Activated T-cell treated with anti-CD3 and anti-CD28 coated beads, Interleukin-2, amount 50 U/mL, for 72 hours (primary cell): ENCODE results near the gene TNFRSF12A. TPM values are rescaled to one million over a fixed set of nuclear protein-coding genes. Genes with fewer than 3 reads are reported as not detected.

ENCODE experiments used
- ATAC-seq, 2 donors: fragments of 150-1000 bp; cut with Tn5 transposase; replicated peaks in 1 of 2; 2 replicates each; pipeline ENCODE4 v1.10.0; 2021; ENCODE audit warnings: moderate library complexity in 2 of 2, mild to moderate bottlenecking in 1 of 2
- DNase-seq, 2 donors: peaks; one replicate each; pipeline ENCODE4 v3.0.0; 2021 to 2022; ENCODE audit warnings: mixed read lengths in 1 of 2
- H3K27ac Mint-ChIP-seq: one replicate; pipeline ENCODE4 v1.8.0; 2022; ENCODE audit warnings: mild to moderate bottlenecking, moderate library complexity, mixed read lengths
- H3K27me3 Mint-ChIP-seq: one replicate; pipeline ENCODE4 v1.8.0; 2022; ENCODE audit warnings: low read depth, mixed read lengths
- H3K36me3 Mint-ChIP-seq, 2 donors: one replicate each; pipeline ENCODE4 v1.8.0; 2022; ENCODE audit warnings: mixed read lengths in 2 of 2, mild to moderate bottlenecking in 1 of 2; ENCODE audit not compliant: insufficient read depth in 2 of 2
- H3K4me1 Mint-ChIP-seq: one replicate; pipeline ENCODE4 v1.8.0; 2022; ENCODE audit warnings: low read depth, mixed read lengths
- H3K4me3 Mint-ChIP-seq, 2 donors: one replicate each; pipeline ENCODE4 v1.8.0; 2022; ENCODE audit warnings: mild to moderate bottlenecking in 2 of 2, mixed read lengths in 2 of 2, moderate library complexity in 2 of 2
- H3K9me3 Mint-ChIP-seq, 2 donors: one replicate each; pipeline ENCODE4 v1.8.0; 2022; ENCODE audit warnings: mixed read lengths in 2 of 2
- total RNA-seq, 2 donors: library from RNA; stranded (reverse); gene quantifications; one replicate each; pipeline ENCODE4 v1.2.3, GENCODE V29; 2022

TNFRSF12A gene
- total RNA-seq, 2 donors from 2014 or later: 3.9 to 4.0 TPM

GRCh38 chr16:3027983-3028715, 8.0 kb downstream of the TNFRSF12A start:
- H3K4me3 Mint-ChIP-seq: peak overlapping the region; percentile 60 to 69
- peaks cover 0 to 5% of the 10 kb centered on the region in 2 donors for H3K36me3 Mint-ChIP-seq
- peaks cover 42% of the 10 kb centered on the region for H3K27me3 Mint-ChIP-seq
- ATAC-seq: peak; percentile 38 to 47
- DNase-seq: peak; percentile 88 to 89
- H3K9me3 Mint-ChIP-seq: no peaks in the 10 kb centered on the region
- H3K4me1 Mint-ChIP-seq: peaks cover 48% of the 10 kb centered on the region
- H3K27ac Mint-ChIP-seq: no peak overlapping the region

- H3K27me3 Mint-ChIP-seq: peaks cover 49% of the 10 kb centered on the region
- peaks cover 43% of the 10 kb centered on the region for H3K4me1 Mint-ChIP-seq
- H3K9me3 Mint-ChIP-seq: no peaks in the 10 kb centered on the region
- ATAC-seq (no peak), DNase-seq (no peak)
- H3K36me3 Mint-ChIP-seq: peaks cover 0 to 5% of the 10 kb centered on the region in 2 donors
- peak overlapping the region; percentile 69 to 84 for H3K4me3 Mint-ChIP-seq
- H3K27ac Mint-ChIP-seq: no peak overlapping the region
Observed at GRCh38 chr16:3028716-3029319, 8.7 kb downstream of the TNFRSF12A start.

GRCh38 chr16:3029491-3030221, 9.5 kb downstream of the TNFRSF12A start:
- Mint-ChIP-seq H3K4me1 (peaks cover 37% of the 10 kb centered on the region), H3K36me3 (peaks cover 0 to 5% of the 10 kb centered on the region in 2 donors), H3K27me3 (peaks cover 58% of the 10 kb centered on the region), H3K27ac (no peak overlapping the region), H3K4me3 (peak overlapping the region; percentile 69 to 84), H3K9me3 (no peaks in the 10 kb centered on the region)
- DNase-seq (peak; percentile 65 to 75), ATAC-seq (peak; percentile 67 to 68)

- peak overlapping the region; percentile 69 to 84 for H3K4me3 Mint-ChIP-seq
- peaks cover 66% of the 10 kb centered on the region for H3K27me3 Mint-ChIP-seq
- no peak overlapping the region for H3K27ac Mint-ChIP-seq
- ATAC-seq (no peak), DNase-seq (no peak)
- peaks cover 31% of the 10 kb centered on the region for H3K4me1 Mint-ChIP-seq
- no peaks in the 10 kb centered on the region for H3K9me3 Mint-ChIP-seq
- peaks cover 0 to 5% of the 10 kb centered on the region in 2 donors for H3K36me3 Mint-ChIP-seq
Observed at GRCh38 chr16:3030222-3031212, 10.3 kb downstream of the TNFRSF12A start.

- no peak for ATAC-seq
Observed at GRCh38 chr16:3032624-3033023, 12.5 kb downstream of the TNFRSF12A start.

GRCh38 chr16:3035289-3035971, 15.3 kb downstream of the TNFRSF12A start:
- Mint-ChIP-seq H3K9me3 (no peaks in the 10 kb centered on the region), H3K4me3 (peak overlapping the region in 1 of 2 donors; percentile 36), H3K4me1 (peaks cover 27% of the 10 kb centered on the region), H3K27ac (no peak overlapping the region), H3K36me3 (peaks cover 0 to 1% of the 10 kb centered on the region in 2 donors), H3K27me3 (peaks cover 87% of the 10 kb centered on the region)
- DNase-seq (no peak), ATAC-seq (no peak)

More at GRCh38 chr16:3032624-3033023, 12.5 kb downstream of the TNFRSF12A start:
- H3K27ac Mint-ChIP-seq: no peak overlapping the region
- no peak overlapping the region for H3K4me3 Mint-ChIP-seq
- H3K4me1 Mint-ChIP-seq: peaks cover 40% of the 10 kb centered on the region
- H3K36me3 Mint-ChIP-seq: peaks cover 0 to 1% of the 10 kb centered on the region in 2 donors
- no peak for DNase-seq
- peaks cover 81% of the 10 kb centered on the region for H3K27me3 Mint-ChIP-seq
- no peaks in the 10 kb centered on the region for H3K9me3 Mint-ChIP-seq

GRCh38 chr16:3035972-3036725, 16.0 kb downstream of the TNFRSF12A start:
- Mint-ChIP-seq H3K9me3 (no peaks in the 10 kb centered on the region), H3K36me3 (peaks cover 0 to 1% of the 10 kb centered on the region in 2 donors), H3K4me3 (peak overlapping the region in 1 of 2 donors; percentile 36), H3K4me1 (peaks cover 27% of the 10 kb centered on the region), H3K27me3 (peaks cover 86% of the 10 kb centered on the region), H3K27ac (no peak overlapping the region)
- DNase-seq (no peak), ATAC-seq (no peak)

GRCh38 chr16:3036726-3037315, 16.7 kb downstream of the TNFRSF12A start, which contains the start of gene BICDL2:
Gene BICDL2 (minus strand): TSS chr16:3036944. CDS start chr16:3035496, 1,448 bp downstream.
- Mint-ChIP-seq H3K27me3 (peaks cover 84% of the 10 kb centered on the region), H3K4me1 (peaks cover 27% of the 10 kb centered on the region), H3K9me3 (no peaks in the 10 kb centered on the region), H3K27ac (no peak within 1 kb of the TSS), H3K36me3 (peaks cover 0 to 1% of the 10 kb centered on the region in 2 donors), H3K4me3 (peak within 1 kb of the TSS; percentile 58 to 64)
- DNase-seq: no peak
- ATAC-seq: no peak

GRCh38 chr16:3038256-3038655, 18.1 kb downstream of the TNFRSF12A start:
- peaks cover 19% of the 10 kb centered on the region for H3K4me1 Mint-ChIP-seq
- ATAC-seq: no peak
- DNase-seq: no peak
- peaks cover 77% of the 10 kb centered on the region for H3K27me3 Mint-ChIP-seq
- no peak overlapping the region for H3K27ac Mint-ChIP-seq
- no peaks in the 10 kb centered on the region for H3K9me3 Mint-ChIP-seq
- no peak overlapping the region for H3K4me3 Mint-ChIP-seq
- H3K36me3 Mint-ChIP-seq: peaks cover 0 to 1% of the 10 kb centered on the region in 2 donors

GRCh38 chr16:3038896-3039295, 18.7 kb downstream of the TNFRSF12A start:
- H3K36me3 Mint-ChIP-seq: peaks cover 0 to 1% of the 10 kb centered on the region in 2 donors
- H3K27ac Mint-ChIP-seq: no peak overlapping the region
- DNase-seq (no peak), ATAC-seq (no peak)
- H3K4me1 Mint-ChIP-seq: peaks cover 19% of the 10 kb centered on the region
- H3K9me3 Mint-ChIP-seq: no peaks in the 10 kb centered on the region
- no peak overlapping the region for H3K4me3 Mint-ChIP-seq
- H3K27me3 Mint-ChIP-seq: peaks cover 77% of the 10 kb centered on the region

GRCh38 chr16:3042376-3042775, 22.2 kb downstream of the TNFRSF12A start:
- no peaks in the 10 kb centered on the region for H3K9me3 Mint-ChIP-seq
- no peak overlapping the region for H3K27ac Mint-ChIP-seq
- ATAC-seq (no peak), DNase-seq (no peak)
- H3K36me3 Mint-ChIP-seq: no peaks in the 10 kb centered on the region
- peaks cover 18% of the 10 kb centered on the region for H3K4me1 Mint-ChIP-seq
- no peak overlapping the region for H3K4me3 Mint-ChIP-seq
- H3K27me3 Mint-ChIP-seq: peaks cover 66% of the 10 kb centered on the region
